Activated CD4-positive, alpha-beta T cell treated with anti-CD3 and anti-CD28 coated beads, Interleukin-2, amount 50 U/mL, for 24 hours (primary cell): Measurements from ENCODE around the gene CELF5.
A peak's percentile ranks its signal among the peaks of the same experiment; 100 is the strongest.

Source experiments
- DNase-seq, 2 donors: peaks; one replicate each; pipeline ENCODE4 v3.0.0-alpha.2; 2020; ENCODE audit warnings: low read depth in 1 of 2, low spot score in 1 of 2

Gene CELF5

GRCh38 chr19:3236272-3236671 lies 11.8 kb downstream of the CELF5 start:
- DNase-seq = no peak

- DNase-seq = no peak
Measured at GRCh38 chr19:3238066-3238561, 13.7 kb downstream of the CELF5 start.

DNA sequence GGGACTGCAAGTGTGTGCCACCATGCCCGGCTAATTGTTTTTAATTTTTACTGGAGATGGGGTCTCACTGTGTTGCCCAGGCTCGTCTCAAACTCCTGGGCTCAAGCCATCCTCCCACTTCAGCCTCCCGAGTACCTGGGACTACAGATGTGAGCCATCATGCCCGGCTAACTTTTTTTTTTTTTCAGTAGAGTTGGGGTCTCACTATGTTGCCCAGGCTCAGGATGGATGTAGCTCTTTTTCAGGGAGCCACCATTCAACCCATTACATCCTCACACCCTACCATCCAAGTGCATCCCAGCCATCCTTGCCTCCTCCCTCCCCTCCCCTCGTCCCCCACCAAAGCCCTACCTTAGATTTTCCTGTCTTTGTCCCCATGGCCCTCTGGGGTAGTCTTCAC lies 14.9 kb downstream of the CELF5 start:
- no peak for DNase-seq

GRCh38 chr19:3243819-3244700 lies 19.6 kb downstream of the CELF5 start:
- peak; percentile 8 to 29 for DNase-seq

GRCh38 chr19:3245050-3245449 lies 20.6 kb downstream of the CELF5 start:
- DNase-seq = no peak

DNA sequence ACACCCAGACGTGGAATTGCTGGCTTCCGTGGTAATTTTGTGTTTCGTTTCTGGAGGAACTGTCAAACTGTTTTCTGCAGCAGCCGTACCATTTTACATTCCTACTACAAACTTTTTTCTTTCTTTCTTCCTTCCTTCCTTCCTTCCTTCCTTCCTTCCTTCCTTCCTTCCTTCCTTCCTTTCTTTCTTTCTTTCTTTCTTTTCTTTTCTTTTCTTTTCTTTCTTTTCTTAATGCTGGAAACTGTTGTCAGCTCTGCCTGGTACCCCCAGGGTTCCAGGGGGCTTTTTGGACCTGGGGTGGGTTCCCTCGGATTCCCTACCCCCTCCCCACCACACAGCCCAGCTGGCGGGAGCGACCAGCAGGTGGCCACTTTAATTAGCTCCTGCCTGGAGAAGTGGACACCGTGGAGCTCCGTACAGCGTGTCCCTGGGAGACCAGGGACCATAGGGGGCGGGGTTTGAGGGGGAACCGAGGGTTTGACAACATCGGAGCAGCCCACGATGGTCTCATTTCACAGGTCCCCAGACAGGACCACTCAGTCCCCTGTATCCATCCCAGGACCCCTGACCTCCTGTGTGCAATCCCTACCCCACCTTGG lies 24.4 kb downstream of the CELF5 start:
- no peak for DNase-seq

GRCh38 chr19:3249408-3249807 lies 24.9 kb downstream of the CELF5 start:
- no peak for DNase-seq

DNA sequence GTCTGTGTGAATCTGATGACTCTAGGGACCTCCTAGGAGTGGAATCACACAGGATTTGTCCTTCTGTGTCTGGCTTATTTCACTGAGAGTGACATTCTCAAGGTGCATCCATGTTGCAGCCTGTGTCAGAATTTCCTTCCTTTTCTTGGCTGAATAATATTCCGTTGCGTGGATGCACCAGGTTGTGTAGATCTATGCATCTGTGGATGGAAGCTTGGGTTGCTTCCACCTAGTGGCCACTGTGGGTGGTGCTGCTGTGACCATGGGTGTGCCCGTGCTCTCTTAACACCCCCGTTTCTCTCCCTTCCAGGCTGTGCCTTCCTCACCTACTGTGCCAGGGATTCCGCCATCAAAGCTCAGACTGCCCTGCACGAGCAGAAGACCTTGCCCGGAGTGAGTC lies 26.2 kb downstream of the CELF5 start:
- DNase-seq = peak in 1 of 2 donors; percentile 33

- DNase-seq = no peak
Measured at GRCh38 chr19:3251229-3251628, 26.8 kb downstream of the CELF5 start.

- DNase-seq = no peak
Measured at GRCh38 chr19:3252650-3253049, 28.2 kb downstream of the CELF5 start.

GRCh38 chr19:3253270-3253669 lies 28.8 kb downstream of the CELF5 start:
- no peak for DNase-seq

DNA sequence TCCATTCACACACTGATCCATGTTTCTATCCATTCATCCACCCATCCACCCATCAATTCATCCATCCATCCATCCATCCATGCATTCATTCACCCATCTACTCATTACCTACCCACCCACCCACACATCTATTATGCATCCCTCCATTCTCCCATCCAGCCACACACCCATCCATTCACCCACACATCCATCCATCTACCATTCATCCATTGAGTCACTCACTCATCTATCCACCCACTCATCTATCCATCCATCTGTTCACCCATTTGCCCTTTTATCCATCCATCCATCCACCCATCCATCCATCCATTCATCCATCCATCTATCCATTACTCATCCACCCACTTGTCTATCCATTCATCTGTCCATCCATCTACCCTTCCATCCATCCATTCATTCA lies 30.1 kb downstream of the CELF5 start:
- DNase-seq = no peak

GRCh38 chr19:3257071-3257470 lies 32.6 kb downstream of the CELF5 start:
- no peak for DNase-seq

DNA sequence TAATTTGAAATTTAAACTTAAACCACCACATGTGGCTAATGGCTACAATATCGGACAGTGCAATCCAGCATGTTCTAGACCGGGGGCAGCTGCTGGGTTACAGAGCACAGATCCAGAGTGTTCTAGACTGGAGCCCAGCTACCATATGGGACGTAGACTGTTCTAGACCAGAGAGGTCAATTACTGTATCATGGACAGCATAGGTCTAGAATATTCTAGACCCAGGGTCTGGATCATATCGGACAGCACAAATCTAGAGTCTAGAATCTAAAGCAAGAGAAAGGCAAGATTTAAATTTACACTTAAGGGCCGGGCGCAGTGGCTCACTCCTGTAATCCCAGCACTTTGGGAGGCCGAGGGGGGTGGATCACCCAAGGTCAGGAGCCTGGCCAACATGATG lies 37.9 kb downstream of the CELF5 start:
- no peak for DNase-seq

DNA sequence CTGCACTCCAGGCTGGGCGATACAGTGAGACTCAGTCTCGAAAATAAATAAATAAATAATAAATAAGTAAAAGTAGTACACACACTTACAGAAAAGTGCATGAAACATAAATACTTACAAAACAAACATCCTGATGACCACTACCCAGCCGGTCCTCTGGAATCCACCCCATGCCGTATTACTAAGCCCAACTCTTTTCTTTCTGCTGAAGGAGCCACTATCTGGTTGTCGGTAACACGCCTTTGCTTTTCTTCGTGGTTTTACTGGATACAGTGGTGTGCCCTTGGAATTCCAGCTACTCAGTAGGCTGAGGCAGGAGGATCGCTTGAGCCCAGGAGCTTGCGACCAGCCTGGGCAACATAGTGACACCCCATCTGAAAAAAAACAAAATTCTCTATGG lies 39.4 kb downstream of the CELF5 start:
- DNase-seq = no peak

GRCh38 chr19:3265432-3265831 lies 41.0 kb downstream of the CELF5 start:
- no peak for DNase-seq

- no peak for DNase-seq
Measured at GRCh38 chr19:3266092-3266693, 41.7 kb downstream of the CELF5 start.

- no peak for DNase-seq
Measured at GRCh38 chr19:3266792-3267514, 42.5 kb downstream of the CELF5 start.

DNA sequence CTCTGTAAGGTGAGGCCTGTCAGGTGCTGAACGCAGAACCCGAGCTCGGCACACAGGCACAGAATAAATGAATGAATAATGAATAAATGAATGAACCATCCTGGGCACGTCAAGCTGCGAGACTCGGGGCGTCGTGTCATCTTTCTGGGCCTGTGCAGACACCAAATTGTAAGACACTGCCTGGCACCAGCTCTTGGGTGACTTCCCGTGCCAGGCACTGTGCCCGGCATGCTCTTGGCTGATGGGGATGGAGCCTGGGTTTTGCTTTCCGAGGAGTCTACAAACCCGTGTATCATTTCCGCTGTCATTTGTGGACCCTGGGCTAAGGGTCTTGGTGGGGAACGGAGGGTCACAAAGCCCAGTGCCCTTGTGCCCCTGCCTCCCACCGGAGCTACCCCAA lies 43.9 kb downstream of the CELF5 start:
- no peak for DNase-seq

DNA sequence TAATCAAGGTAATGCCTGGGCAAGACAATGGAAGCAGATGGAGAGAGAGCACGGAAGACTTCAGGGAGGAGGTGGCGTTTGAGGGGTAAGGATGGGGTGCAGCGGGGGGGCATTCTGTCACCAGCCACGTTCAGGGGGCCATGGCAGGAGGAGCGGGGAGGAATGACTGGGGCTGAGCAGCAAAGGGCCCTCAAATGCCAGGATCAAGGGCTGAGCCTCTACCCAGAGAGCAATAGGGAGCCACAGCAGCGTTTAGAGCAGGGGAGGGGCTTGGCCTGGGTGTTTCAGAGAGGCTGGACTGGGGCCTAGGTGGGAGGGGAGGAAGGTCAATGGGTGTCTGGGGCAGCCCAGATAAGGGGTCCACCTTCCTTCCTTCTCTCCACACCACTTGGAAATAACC lies 44.3 kb downstream of the CELF5 start:
- DNase-seq = no peak

DNA sequence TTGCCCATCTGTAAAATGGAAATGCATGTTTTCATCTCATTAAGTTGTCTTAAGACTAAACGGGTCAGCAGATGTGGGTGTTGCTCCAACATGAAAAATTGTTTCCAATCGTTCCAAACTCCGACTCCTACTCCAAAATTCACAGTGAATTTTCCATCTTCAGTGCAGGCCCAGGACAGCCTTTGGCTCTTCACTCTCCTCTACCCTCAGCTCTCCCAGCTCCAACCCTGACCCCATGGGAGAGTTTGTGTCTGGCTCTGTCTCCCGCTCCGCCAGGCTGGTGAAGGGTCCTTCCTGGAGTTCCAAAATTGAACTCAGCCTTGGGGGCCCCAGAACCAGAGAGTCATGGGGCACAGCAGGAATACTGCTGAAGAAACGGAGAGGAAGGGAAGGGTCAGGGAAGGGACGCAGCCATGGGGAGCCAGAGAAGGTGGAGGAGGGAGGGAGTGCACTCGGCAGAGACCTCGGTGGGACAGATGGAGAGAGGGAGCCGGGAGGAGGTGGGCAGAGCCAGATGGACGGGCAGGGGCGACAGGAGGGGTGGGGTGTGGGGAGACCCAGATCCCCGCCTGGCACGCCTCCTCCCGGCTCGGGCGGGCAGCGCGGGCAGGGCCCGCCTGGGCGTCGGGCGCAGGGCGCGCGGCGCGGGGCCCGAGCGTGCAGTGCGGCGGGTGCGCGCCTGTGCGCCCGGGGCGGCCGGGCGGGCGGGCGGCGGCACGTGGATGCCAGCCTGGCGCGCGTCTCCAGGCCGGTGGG lies 45.6 kb downstream of the CELF5 start:
- DNase-seq = no peak
